Cardiac fibroblast (primary cell): ENCODE data around the gene CHTOP.

Experiments
- DNase-seq, 2 donors: peaks; one replicate each; pipeline versions ENCODE4 v3.0.0 to v3.0.0-alpha.2; 2010; ENCODE audit warnings: low read depth in 2 of 2
- H3K4me3 ChIP-seq, 2 donors: replicated peaks in 1 of 2; 1 replicate in 1 of 2; 2 replicates in 1 of 2; pipeline ENCODE4 v1.5.1; 2011; ENCODE audit warnings: low read depth in 2 of 2, low read length in 2 of 2, mild to moderate bottlenecking in 2 of 2, moderate library complexity in 1 of 2
- TF ChIP-seq, protein P1 (sequence below): IDR thresholded peaks from one replicate; pipeline ENCODE4 v1.5.1; 2011; ENCODE audit warnings: low read depth, mild to moderate bottlenecking, low read length, inconsistent platforms

Gene CHTOP

DNA sequence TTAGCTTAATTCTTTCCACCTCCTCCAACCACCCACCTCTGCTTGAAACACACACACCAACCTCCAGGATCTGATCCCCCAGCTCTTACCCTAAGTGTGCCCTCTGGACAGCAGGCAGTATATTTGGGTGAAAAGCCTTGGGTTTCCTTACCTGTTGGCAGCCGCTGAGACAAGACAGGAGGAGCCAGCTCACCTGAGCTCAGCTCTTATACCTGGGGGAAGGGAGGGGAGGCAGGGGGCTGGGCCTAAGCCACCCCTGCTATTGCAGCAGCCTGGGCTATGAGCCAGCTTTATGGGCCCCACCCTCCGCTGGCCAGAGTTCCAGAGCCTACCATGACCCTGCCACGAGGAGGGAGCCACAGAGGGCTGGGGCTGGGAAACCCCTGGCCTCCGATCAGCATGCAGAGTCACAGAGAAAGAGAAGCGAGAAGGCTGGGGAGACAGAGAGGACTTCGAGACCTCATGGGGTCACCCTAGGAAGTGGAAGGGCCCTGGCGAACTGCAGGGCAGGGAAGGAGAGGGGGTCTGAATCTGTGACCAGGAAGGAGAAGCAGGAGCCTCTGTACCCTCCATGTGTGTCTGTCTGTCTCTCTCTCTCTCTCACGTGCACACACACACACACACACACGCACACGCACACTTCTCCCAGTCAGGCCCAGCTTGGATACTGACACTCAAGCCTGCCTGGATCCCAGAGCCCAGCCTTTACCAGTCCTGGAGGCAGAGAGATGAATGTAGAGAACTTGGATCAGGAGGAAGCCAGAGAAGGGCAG lies 17.5 kb upstream of the CHTOP start, which contains the start of gene S100A14:
Gene S100A14 (minus strand): TSS at position 182 of the 773 bp plus-strand sequence. CDS start 467 bp downstream, outside the sequence.
- no peak within 1 kb of the TSS for H3K4me3 ChIP-seq
- TF ChIP-seq, protein P1, sequence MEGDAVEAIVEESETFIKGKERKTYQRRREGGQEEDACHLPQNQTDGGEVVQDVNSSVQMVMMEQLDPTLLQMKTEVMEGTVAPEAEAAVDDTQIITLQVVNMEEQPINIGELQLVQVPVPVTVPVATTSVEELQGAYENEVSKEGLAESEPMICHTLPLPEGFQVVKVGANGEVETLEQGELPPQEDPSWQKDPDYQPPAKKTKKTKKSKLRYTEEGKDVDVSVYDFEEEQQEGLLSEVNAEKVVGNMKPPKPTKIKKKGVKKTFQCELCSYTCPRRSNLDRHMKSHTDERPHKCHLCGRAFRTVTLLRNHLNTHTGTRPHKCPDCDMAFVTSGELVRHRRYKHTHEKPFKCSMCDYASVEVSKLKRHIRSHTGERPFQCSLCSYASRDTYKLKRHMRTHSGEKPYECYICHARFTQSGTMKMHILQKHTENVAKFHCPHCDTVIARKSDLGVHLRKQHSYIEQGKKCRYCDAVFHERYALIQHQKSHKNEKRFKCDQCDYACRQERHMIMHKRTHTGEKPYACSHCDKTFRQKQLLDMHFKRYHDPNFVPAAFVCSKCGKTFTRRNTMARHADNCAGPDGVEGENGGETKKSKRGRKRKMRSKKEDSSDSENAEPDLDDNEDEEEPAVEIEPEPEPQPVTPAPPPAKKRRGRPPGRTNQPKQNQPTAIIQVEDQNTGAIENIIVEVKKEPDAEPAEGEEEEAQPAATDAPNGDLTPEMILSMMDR: no peak

GRCh38 chr1:153616917-153617311 lies 17.0 kb upstream of the CHTOP start:
- DNase-seq: no peak
- TF ChIP-seq, protein P1: no peak
- H3K4me3 ChIP-seq: no peak overlapping the region

More for the DNA sequence above, 17.5 kb upstream of the CHTOP start, which contains the start of gene S100A14:
- no peak for DNase-seq

DNA sequence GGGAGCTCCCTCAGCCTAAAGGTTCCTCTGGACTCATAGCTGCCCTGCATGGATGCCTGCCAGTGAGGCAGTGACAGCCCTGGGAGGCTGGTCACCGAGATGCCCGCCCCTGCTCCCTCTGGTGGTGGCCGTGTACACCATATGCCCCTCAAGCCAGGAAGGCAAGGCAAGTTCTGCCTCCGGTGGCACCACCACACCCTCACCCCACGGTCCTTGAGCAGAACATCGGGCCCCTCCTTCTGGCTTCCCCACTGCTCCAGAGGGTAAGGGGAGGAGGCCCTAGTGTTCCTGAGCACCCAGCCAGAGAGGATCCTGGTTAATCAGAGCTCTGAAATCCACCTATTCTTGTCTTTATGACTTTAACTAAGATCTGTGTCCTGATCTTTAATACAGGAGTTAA lies 16.2 kb upstream of the CHTOP start:
- no peak overlapping the region for H3K4me3 ChIP-seq
- DNase-seq: peak in 1 of 2 donors; percentile 78
- TF ChIP-seq, protein P1: peak; percentile 88

- TF ChIP-seq, protein P1: no peak
- DNase-seq: no peak
- no peak overlapping the region for H3K4me3 ChIP-seq
Measured at GRCh38 chr1:153619171-153619570, 14.7 kb upstream of the CHTOP start.

- TF ChIP-seq, protein P1: no peak
- H3K4me3 ChIP-seq: no peak overlapping the region
- no peak for DNase-seq
Measured at GRCh38 chr1:153623101-153623500, 10.8 kb upstream of the CHTOP start.

DNA sequence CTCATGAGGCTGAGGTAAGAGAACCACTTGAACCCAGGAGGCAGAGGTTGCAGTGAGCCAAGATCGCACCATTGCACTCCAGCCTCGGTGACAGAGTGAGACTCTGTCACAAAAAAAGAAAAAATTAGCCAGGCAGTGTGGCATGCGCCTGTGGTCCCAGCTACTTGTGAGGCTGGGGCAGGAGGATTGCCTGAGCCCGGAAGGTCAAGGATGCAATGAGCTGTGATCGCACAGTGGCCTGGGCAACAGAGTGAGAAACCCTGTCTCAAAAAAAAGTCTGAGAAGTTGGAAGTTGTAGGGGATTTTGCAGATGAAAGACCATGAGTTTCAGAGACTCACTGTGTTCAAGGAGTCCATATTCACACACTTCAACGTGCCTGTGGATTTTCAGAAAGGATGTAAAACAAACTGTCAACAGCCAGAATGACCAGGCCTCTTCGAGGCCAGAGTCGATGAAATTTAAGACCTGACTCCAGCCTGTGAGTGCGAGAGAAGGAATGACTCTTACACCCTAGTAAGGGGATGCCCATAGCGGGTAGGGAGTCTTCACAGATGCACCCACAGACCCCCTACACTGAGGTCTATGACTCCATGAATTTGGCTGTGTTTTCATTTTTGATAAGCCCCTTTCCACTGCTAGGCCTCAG lies 8.8 kb upstream of the CHTOP start:
- H3K4me3 ChIP-seq: no peak overlapping the region

More for the DNA sequence above, 8.8 kb upstream of the CHTOP start:
- TF ChIP-seq, protein P1: no peak
- no peak for DNase-seq
